K562 (cell line): ENCODE measurements around the gene NRM. TPM values are rescaled to one million over a fixed set of nuclear protein-coding genes. Genes with fewer than 3 reads are reported as not detected.
A peak's percentile ranks its signal among the peaks of the same experiment; 100 is the strongest.

Source experiments
- XRCC4 ChIP-seq: IDR thresholded peaks from one replicate; pipeline ENCODE4 v1.6.1; 2011; ENCODE audit not compliant: insufficient read depth, insufficient read length; ENCODE audit errors: extremely low read depth
- polyA plus RNA-seq, 8 experiments: library from polyadenylated mRNA; depleted of rRNA in 4 of 8; stranded (reverse) in 5 of 8; unstranded in 3 of 8; fragments of >200 nt; fragmentation: Nextera tagmentation in 2 of 8; fragmentation: Illumina TruSeq in 1 of 8; extraction: Ambion mirVana in 2 of 8; extraction: Trizol in 1 of 8; gene quantifications; 2 replicates each; pipeline versions ENCODE4 v1.2.1 to v1.2.3, GENCODE V29; 2011 to 2014; ENCODE audit warnings: inconsistent platforms in 1 of 8, missing spikeins in 1 of 8
- total RNA-seq, 7 experiments: library from RNA; depleted of rRNA in 6 of 7; stranded (reverse); fragments of >200 nt in 6 of 7; fragmentation: Illumina TruSeq in 2 of 7; extraction: Trizol in 2 of 7; gene quantifications; 2 replicates each; pipeline versions ENCODE4 v1.2.1 to v1.2.3, GENCODE V29; 2011 to 2021; ENCODE audit warnings: low replicate concordance in 1 of 7
- TF ChIP-seq, protein P1 (sequence below), 2 experiments: fragments of 450-650 bp in 1 of 2; sonication (generic) in 1 of 2; formaldehyde crosslinking in 1 of 2; IDR thresholded peaks; 2 replicates each; pipeline versions ENCODE4 v1.7.1 to v1.9.0; 2016 to 2022; ENCODE audit warnings: inconsistent platforms in 1 of 2, mild to moderate bottlenecking in 1 of 2, missing genetic modification reagents in 1 of 2
- TF ChIP-seq, protein P2 (sequence below): sonication (generic); formaldehyde crosslinking; IDR thresholded peaks from 2 replicates; pipeline ENCODE4 v1.8.0; 2022; ENCODE audit warnings: mild to moderate bottlenecking, missing genetic modification reagents
- TF ChIP-seq, protein P3 (sequence below): sonication (generic); formaldehyde crosslinking; IDR thresholded peaks from 2 replicates; pipeline ENCODE4 v1.9.0; 2022; ENCODE audit warnings: mild to moderate bottlenecking, missing genetic modification reagents

The NRM gene
- total and polyA plus RNA-seq, 9 of the 15 experiments (the other 6 are each of a cell fraction or from before 2014, with no cell fraction given): 9.7 to 58.2 (median 18.1) TPM

DNA sequence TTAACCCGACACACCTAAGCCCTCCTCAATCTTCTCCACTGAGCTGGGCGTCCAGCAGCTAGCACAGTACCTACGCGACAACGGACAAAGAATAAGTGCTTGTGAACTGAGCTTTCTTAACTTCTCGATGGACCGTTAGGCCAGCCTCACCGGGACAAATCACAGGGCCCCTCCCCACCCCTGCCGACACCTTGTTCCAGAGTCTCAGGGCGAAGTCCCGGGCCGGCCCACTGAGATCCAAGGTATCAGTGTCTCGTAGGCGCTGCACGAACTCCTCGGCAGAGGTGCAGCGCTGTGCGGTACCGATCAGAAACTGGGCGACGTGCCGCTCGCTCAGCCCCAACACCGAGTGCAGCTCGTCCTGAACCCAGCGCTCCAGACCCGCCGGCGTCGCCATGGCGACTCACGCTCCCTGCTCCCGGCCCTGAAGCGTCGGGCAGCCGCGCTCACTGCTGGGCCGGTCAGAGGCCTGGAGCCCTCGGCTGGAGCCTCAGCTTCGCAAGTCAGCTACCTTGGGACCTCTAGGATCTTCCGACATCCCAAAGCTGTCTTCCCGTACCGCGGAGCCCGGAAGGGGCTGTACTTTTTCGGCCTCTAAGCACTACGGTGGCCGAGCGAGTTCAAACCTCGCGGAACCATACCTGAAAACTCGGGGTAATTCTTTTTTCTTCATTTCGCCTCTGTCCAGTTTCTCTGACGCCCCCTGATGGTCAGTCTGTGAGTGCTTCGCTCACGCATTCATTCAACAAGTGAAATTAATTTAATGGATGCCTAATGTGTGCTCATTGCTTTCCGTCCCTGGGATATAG, 18.1 kb downstream of the NRM start, which contains the start of gene DHX16 (continued):
- TF ChIP-seq, protein P1, sequence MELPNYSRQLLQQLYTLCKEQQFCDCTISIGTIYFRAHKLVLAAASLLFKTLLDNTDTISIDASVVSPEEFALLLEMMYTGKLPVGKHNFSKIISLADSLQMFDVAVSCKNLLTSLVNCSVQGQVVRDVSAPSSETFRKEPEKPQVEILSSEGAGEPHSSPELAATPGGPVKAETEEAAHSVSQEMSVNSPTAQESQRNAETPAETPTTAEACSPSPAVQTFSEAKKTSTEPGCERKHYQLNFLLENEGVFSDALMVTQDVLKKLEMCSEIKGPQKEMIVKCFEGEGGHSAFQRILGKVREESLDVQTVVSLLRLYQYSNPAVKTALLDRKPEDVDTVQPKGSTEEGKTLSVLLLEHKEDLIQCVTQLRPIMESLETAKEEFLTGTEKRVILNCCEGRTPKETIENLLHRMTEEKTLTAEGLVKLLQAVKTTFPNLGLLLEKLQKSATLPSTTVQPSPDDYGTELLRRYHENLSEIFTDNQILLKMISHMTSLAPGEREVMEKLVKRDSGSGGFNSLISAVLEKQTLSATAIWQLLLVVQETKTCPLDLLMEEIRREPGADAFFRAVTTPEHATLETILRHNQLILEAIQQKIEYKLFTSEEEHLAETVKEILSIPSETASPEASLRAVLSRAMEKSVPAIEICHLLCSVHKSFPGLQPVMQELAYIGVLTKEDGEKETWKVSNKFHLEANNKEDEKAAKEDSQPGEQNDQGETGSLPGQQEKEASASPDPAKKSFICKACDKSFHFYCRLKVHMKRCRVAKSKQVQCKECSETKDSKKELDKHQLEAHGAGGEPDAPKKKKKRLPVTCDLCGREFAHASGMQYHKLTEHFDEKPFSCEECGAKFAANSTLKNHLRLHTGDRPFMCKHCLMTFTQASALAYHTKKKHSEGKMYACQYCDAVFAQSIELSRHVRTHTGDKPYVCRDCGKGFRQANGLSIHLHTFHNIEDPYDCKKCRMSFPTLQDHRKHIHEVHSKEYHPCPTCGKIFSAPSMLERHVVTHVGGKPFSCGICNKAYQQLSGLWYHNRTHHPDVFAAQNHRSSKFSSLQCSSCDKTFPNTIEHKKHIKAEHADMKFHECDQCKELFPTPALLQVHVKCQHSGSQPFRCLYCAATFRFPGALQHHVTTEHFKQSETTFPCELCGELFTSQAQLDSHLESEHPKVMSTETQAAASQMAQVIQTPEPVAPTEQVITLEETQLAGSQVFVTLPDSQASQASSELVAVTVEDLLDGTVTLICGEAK (IDR thresholded peaks at IDR 0.05): peak; percentile 75
- TF ChIP-seq, protein P1 (CRISPR knock-in tag; IDR thresholded peaks at IDR 0.05): no peak; the same call in 1 of the 2 replicates
- TF ChIP-seq, protein P2, sequence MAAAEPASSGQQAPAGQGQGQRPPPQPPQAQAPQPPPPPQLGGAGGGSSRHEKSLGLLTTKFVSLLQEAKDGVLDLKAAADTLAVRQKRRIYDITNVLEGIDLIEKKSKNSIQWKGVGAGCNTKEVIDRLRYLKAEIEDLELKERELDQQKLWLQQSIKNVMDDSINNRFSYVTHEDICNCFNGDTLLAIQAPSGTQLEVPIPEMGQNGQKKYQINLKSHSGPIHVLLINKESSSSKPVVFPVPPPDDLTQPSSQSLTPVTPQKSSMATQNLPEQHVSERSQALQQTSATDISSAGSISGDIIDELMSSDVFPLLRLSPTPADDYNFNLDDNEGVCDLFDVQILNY (CRISPR knock-in tag): peak; percentile 71; the same call in 1 of the 2 replicates
- no peak for TF ChIP-seq XRCC4
- TF ChIP-seq, protein P3, sequence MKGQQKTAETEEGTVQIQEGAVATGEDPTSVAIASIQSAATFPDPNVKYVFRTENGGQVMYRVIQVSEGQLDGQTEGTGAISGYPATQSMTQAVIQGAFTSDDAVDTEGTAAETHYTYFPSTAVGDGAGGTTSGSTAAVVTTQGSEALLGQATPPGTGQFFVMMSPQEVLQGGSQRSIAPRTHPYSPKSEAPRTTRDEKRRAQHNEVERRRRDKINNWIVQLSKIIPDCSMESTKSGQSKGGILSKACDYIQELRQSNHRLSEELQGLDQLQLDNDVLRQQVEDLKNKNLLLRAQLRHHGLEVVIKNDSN (CRISPR knock-in tag): peak; percentile 28; the same call in 1 of the 2 replicates
